Measurements from ENCODE around the gene SKI. TPM values are rescaled to one million over a fixed set of nuclear protein-coding genes. Genes with fewer than 3 reads are reported as not detected.

The SKI gene
- total RNA-seq, 1 donor: 36.6 TPM

DNA sequence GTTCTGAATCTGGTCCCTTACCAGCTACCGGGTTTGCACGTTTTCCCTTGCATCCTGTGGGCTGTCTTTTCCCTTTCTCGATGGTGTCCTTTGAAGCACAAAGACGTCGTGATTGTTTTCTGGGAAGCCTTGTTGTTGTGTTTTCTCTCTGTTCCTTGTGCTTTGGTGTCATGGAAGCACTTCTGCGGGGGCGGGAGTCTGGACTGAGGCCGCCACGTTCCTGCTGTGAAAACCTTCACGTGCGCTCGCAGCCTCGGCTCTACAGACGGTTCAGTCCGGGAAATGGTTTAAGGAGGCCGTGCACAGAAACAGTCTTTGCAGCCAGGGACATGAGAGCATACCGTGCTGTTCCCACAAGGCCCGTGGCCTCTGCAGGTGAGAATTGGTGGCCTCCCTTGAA, 68.5 kb downstream of the SKI start:
- H3K4me3 ChIP-seq (ENCODE audit: low read depth, low read length): no peak overlapping the region
- TF ChIP-seq, protein P1, sequence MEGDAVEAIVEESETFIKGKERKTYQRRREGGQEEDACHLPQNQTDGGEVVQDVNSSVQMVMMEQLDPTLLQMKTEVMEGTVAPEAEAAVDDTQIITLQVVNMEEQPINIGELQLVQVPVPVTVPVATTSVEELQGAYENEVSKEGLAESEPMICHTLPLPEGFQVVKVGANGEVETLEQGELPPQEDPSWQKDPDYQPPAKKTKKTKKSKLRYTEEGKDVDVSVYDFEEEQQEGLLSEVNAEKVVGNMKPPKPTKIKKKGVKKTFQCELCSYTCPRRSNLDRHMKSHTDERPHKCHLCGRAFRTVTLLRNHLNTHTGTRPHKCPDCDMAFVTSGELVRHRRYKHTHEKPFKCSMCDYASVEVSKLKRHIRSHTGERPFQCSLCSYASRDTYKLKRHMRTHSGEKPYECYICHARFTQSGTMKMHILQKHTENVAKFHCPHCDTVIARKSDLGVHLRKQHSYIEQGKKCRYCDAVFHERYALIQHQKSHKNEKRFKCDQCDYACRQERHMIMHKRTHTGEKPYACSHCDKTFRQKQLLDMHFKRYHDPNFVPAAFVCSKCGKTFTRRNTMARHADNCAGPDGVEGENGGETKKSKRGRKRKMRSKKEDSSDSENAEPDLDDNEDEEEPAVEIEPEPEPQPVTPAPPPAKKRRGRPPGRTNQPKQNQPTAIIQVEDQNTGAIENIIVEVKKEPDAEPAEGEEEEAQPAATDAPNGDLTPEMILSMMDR (IDR thresholded peaks at IDR 0.05; ENCODE audit: insufficient read depth, low read length): no peak
- DNase-seq (ENCODE audit: low read depth): no peak

DNA sequence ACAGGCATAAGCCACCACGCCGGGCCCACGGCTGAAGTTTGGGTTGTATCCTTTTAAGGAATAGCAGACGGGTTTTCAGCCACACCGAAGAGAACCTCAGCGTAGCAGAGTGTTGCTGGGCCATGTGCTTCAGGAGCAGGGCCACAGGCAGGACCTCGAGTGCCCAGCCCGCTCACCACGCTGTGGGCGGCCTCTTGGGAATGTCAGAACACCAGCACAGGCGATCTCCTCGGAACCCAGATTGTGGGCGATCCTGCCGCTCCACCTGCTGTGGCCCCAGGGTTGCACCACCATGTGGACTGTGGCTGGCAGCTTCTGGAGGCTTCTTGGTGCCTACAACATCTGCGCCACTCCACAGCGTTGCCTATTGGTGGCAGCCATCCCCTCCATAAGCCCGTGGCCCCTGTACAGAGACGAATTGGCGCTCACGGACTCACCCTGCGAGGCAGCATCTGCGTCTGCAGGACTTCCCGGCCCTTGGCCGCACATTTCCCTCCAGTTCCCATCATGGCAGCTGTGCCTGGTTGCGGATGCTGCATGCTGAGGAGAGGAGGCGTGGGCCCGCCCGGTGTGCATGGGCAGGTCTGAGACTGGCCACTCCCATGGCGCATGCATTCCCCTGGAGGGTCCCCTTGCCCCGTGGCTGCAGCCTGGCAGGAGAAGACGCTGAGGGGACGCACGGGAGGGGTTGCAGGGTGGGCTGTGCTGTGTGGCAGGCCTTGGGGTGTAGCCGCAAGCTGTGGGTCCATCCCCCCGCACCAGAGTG, 69.3 kb downstream of the SKI start:
- H3K4me3 ChIP-seq (ENCODE audit: low read depth, low read length): no peak overlapping the region
- TF ChIP-seq, protein P1 (IDR thresholded peaks at IDR 0.05; ENCODE audit: insufficient read depth, low read length): no peak
- no peak for DNase-seq (ENCODE audit: low read depth)

DNA sequence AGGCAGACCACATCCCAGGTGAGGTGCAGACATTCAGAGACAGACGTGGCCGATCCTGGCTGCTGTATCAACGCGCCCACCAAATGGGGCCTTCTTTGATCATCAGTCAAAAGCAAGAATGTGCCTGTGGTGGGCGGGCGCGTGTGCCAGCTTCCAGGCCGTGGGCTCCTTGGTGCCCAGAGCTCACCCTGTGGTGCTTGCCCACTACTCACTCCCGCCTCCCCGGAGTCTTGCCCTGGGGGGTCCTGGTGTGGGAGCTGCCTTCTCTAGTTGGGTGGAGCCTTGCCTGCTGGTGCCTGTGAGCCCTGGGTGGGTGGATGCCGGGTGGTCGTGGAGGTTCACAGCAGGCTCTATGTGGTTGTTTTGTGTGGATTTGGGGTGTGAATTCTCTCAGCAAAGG, 70.6 kb downstream of the SKI start:
- TF ChIP-seq, protein P1 (IDR thresholded peaks at IDR 0.05; ENCODE audit: insufficient read depth, low read length): no peak
- DNase-seq (ENCODE audit: low read depth): no peak
- no peak overlapping the region for H3K4me3 ChIP-seq (ENCODE audit: low read depth, low read length)

DNA sequence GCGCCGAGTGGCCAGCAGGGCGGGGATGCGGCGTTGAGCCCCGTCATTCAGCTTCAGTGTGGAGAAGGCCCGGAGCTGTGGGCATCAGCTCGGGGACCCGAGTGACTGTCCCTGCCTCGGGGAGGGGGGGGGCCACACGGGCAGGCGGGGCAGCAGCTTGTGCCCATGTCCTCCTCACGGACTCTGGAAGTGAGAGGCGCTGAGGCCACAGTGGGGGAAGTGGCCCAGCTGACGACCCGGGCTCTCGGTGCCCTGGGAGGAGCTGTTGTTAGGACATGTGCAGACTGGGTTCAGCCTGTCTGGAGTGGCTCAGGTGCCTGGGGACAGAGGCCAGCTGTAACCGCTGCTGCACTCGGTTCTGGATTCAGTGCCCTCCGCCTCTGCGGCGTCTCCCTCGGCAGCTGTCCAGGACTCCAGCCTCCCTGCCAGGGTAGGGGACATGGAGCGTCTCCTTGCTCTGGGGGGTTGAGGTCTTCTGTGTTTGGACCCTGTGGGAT, 71.1 kb downstream of the SKI start:
- no peak overlapping the region for H3K4me3 ChIP-seq (ENCODE audit: low read depth, low read length)
- TF ChIP-seq, protein P1 (IDR thresholded peaks at IDR 0.05; ENCODE audit: insufficient read depth, low read length): no peak
- no peak for DNase-seq (ENCODE audit: low read depth)

DNA sequence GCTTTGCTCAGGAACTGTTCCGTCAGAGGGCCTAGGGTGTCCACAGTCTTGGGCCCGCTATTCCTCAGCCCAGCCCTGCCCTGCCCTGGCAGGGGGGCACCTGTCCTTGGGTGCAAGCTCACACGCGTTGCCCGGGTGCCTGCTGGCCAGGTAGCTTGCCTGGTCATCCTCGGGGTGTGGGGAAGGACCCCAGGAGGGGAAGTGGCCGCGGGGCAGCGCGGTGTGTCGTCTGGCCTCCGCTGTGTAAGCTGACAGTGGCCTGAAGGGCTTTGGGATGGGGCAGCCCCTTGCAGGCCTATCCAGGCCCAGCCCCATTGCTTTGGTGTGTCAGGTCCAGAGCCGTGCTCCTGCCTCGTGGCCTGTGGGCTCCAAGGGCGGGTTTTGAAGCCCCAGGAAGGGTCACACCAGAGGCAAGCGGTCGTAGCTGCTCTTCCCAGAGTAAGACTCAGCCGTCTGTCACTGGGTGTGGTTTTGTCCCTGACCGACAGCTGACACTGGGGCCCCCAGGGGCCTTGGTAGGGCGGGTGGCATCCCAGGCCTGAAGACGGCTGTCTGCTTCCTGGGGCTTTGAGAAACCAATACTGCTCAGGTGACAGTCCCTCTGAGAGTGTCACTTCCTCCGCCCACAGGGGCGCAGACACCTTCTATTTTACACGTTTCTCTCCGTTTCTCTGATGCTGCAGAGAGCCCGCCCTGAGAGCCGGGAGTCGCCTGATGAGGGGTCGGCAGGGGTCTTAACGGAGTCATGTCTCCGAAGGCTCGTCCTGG, 72.1 kb downstream of the SKI start:
- no peak for DNase-seq (ENCODE audit: low read depth)
- peak overlapping the region; percentile 25 for H3K4me3 ChIP-seq (ENCODE audit: low read depth, low read length)
- TF ChIP-seq, protein P1 (IDR thresholded peaks at IDR 0.05; ENCODE audit: insufficient read depth, low read length): no peak

DNA sequence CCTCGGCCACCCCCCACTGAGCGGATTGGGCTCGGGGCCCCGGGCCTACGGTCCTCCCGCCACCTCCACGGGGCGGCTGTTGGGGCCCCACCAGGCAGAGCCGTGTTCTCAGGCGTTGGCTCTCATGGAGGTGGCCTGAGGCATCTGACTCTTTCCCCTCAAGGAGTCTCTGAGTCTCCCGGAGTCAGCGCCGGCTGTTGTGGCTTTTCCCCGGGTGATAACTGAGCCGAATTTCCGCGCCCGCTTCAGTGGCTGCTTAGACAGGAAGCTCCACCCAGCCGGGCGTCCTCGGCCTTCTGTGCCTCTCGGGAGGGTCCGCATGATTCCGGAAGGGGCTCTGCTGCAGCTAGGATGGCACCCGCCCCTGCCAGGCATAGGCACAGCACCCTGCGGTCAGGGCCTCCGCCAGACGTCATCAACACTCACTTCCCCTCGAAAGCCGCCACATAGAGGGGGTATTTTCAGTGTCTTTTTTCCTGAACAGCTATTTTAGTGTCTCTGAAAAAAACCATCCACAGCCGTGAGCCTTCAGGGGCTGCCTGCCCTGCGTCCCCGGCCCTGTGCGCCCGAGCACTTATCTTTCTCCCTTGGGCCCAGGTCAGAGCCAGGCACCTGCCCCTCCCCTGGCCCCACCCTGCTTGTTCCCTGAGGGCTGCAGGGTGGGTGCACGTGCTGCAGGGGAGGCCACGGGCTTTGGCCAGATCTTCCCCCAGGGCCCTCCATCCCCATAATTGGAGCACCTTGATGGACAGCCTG, 72.9 kb downstream of the SKI start:
- TF ChIP-seq, protein P1 (IDR thresholded peaks at IDR 0.05; ENCODE audit: insufficient read depth, low read length): no peak
- peak; percentile 57 for DNase-seq (ENCODE audit: low read depth)
- peak overlapping the region; percentile 25 for H3K4me3 ChIP-seq (ENCODE audit: low read depth, low read length)
